NCI-H2081 (cell line): ENCODE results near the gene PML.

Experiments
- DNase-seq, 2 experiments: peaks; one replicate each; lab custom pipeline; 2025; lab: John Stamatoyannopoulos, UW

Gene PML

GRCh38 chr15:73985101-73985873 lies 9.2 kb upstream of the PML start:
- no peak for DNase-seq

DNA sequence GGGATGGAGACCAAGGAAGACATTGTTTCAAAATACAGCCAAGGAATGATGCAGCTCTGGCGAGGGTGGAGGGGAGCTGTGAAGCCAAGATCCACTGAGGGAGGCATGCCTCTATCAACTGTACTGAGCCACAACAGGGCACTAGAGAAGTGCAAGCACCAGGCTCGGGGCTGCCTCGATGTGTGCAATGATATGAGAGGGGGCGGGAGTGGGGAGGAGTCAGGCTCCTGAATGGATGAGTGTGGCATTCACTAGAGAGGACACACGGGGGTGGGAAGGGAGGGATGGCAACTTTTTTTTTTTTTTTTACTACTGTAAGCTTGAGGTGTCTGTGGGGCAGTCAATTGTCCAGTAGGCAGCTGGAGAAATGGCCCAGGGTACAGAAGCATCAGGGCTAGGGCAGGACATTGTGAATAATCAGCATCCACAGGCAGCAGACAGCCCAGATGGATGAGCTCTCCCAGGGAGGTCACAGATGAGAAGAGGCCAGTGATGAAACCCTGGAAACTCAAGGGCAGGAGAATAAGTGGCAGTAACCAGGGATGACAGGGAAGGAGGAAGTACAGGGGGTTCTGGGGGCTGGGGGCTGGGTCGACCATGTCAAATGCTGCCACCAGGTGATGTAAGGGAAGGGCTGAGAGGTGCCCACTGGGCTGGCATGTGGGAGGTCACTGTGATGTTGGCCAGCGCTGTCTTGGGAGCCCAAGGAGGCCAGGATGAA lies 8.3 kb upstream of the PML start:
- DNase-seq: no peak

DNA sequence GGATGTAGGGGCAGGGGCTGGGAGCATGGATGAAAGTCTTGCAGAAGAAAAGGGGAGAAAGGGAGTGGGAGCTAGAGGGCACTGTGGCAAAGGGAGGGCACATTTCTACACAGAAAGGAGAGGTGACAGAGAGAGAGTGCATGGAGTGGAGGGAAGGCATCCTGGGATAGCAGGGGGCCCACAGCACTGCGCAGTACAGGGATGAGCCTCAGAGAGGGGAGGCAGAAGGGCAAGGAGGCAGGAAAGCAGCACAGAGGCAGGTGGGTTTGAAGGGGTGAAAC lies 7.8 kb upstream of the PML start:
- DNase-seq: no peak

DNA sequence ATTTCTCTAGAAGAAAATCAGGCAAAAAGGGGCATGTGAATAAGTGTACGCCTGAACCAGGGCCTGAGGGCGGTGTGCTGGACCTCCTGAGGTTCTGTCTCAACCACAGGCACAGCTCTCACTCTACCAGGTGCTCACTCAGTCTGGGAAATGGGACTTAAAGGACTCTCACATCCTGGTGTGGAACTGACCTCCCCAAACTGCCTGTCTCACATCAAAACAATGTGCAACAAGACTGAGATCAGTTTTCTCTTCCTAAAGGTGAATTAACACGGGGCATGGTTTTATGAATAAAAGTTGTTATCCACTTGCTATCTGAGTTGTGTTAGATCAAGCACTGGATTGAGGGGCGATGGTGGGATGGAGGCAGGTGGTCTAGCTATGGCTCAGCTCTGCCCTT lies 7.3 kb upstream of the PML start:
- no peak for DNase-seq

DNA sequence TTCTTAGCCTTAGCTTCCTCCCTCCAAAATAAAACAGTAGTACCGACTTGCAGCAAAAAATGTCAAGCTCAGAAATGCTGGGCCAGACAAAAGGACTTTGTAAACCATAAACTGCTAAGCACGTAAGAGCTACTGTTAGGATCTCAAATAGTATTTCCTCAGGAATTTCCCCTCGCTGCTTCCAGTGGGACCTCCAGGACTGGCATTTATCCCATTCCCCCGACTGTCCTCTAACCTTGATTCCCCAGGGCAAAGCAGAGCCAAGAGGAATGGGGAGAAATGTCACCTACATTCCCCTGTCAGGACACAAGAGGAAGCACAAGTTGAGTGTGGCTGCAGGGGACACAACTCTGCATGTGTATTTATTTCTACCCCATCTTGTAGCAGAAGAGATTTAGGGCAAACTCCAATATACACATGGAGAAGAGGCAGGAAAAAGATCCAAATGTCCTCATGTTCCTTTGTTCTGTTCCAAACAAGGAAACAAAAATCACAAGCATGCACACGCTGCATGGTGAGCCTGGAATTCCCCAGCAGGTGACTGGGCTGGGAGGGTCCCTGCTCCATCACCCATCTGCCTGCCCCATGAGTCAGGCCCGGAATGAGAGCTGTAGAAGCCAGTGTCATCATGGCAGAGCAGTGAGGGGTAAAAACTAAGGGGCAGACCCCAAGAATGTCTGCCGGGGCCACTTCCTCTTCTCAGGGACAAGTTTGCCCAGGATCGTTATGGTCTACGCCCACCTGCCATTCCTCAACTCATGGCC lies 6.7 kb upstream of the PML start:
- DNase-seq: no peak

GRCh38 chr15:73988445-73988969 lies 6.0 kb upstream of the PML start:
- no peak for DNase-seq

DNA sequence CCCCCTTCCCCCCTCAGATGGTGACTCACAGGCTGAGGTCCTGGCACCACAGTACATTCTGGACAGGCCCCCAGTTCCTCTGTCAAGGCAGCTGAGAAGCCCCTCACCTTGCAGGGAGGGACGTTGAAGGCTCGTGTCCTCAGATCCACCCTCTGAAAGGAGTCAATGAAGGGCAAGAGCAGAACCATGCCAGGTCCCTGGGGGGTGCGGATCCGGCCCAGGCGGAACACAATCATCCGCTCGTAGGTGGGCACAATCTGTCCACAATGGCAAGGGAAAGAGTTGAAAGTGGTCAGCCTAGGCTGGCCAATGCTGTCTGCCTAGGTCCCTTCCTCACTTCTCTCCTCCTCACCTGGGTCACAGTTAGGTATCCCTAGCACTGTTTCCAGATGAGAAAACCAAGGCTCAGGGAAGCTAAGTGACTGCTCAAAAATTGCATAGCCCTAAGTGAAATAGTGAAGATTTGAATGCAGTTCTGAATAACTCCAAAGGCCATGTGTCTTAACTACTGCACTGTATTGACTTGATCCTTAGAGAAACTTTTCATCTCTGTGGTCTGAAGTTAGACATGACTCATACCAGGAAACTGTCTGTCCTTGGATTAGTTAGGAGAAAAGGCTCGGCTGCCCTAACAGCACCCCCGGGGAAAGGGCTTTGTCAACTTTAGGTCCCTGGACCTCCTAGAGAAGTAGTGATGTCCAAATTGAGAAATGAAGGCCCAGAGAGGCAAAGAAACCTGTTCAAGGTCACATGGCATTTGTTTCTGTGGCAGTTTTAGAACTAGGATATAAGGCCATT lies 5.3 kb upstream of the PML start:
- no peak for DNase-seq

GRCh38 chr15:73990250-73991005 lies 4.1 kb upstream of the PML start:
- DNase-seq: no peak

GRCh38 chr15:73991260-73991659 lies 3.3 kb upstream of the PML start:
- peak in 1 of 2 experiments; percentile 36 for DNase-seq

DNA sequence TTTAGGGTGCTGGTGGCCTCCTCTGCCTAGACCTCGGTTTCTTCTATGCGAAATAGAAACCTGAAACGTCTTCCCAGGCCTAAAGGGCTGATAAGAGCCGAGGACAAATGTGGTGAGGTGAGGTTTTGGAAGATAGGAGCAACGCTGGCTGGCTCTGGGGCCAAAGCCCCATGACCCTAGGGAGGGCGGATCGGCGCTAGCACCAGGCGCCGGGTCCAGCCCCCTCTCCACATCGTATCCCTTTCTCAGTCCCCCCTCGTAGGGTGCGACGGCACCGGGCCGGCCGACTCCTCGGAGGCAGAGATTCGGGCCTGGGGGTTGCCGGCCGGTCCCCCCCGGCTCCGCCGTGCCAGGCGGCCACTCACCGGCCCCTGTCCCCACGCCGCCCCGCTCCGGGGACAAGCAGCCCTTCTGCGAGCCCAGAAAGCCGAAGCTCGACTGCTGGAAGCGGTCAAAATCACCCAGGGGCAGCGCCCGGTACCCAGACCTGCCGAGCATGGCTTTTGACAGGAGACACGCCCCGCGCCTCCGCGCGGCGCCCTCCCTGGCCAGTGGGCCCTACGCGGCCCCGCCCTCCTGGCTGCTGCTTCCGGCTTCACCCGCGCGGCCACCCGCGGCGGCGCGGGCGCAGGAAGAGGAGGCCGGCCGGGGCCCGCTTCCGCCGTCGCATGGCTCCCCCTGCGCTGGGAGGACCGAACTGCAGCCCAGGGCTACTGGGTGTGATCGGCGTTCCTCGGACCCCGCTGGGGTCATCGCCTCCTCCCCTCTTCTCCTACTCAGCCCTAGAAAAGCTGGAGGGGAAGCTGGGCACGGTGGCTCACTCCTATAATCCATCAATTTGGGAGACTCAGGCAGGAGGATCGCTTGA lies 2.6 kb upstream of the PML start, which contains the start of gene STOML1:
Gene STOML1, minus strand, starts transcription at position 570 of the 868 bp plus-strand sequence. Its CDS starts 72 bp downstream, at position 498.
- DNase-seq: peak; percentile 91 to 94

DNA sequence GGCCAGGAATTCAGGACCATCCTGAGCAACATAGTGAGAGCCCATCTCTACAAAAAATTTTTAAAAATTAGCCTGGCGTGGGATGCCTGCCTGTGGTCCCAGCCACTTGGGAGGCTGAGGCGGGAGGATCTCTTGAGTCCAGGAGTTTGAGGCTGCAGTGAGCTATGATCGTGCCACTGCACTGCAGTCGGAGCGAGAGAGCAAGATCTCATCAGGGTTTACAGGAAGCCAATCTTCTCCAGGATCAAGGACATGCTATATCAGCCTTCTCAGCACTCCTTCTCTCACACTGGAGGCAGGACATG lies 2.0 kb upstream of the PML start:
- no peak for DNase-seq

DNA sequence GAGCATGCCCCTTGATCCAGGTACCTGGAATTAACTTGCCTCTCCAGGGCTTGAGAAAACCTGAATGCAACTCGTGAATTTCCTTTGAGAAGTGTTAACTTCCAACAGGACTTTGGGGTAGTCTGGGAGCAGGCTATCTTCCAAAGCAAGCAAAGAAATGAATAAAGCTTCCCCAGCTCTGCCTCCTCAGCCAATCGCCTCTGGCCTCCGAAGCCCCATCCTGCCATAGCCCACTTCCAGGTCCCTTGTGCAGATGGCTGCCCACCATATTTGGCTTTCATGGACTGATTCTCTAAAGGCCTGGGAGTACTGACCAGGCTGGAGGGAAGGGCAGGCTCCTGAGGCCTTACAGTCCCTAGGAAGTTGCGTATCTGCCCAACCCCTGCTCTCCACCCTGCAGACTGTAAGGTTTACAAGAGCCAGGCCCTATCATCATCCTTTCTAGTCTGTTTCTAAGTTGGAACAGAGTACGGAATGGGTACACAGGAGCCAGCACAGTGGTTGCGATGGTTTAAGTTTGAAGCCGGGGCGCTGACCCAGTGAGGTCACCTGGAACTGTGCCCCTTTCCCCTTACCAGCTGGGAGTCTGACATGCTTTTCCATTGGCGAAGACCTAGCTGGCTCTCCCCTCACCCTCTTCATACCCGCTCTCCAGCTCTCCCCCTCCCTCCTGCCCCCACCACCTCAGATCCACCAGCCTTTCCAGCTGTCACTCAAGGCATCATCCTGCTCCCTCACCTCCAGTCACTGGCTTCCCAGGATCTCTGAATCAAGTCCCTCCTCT lies 1.1 kb upstream of the PML start:
- DNase-seq: no peak

- DNase-seq: no peak
Measured at GRCh38 chr15:73994912-73995622, 551 bp downstream of the PML start.

- DNase-seq: no peak
Measured at GRCh38 chr15:73996267-73996666, 1.8 kb downstream of the PML start.

DNA sequence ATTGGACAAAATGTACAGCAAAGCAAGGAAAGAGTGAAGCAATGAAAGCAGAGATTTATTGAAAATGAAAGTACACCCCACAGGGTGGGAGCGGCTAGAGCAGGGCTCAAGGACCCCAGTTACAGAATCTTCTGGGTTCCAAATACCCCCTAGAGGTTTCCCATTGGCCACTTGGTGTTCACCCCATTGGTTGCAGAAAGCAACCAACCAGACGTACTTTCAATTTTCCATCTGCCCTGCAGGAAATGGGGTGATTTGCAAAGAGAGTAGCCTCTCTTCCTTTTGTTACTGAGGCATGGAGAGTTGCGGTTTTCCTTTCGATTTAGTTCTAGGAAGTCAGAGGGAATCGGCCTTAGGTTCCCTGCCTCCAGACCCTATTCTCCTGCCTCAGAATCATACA lies 2.4 kb downstream of the PML start:
- peak in 1 of 2 experiments; percentile 43 for DNase-seq

GRCh38 chr15:73997986-73998385 lies 3.5 kb downstream of the PML start:
- DNase-seq: no peak

DNA sequence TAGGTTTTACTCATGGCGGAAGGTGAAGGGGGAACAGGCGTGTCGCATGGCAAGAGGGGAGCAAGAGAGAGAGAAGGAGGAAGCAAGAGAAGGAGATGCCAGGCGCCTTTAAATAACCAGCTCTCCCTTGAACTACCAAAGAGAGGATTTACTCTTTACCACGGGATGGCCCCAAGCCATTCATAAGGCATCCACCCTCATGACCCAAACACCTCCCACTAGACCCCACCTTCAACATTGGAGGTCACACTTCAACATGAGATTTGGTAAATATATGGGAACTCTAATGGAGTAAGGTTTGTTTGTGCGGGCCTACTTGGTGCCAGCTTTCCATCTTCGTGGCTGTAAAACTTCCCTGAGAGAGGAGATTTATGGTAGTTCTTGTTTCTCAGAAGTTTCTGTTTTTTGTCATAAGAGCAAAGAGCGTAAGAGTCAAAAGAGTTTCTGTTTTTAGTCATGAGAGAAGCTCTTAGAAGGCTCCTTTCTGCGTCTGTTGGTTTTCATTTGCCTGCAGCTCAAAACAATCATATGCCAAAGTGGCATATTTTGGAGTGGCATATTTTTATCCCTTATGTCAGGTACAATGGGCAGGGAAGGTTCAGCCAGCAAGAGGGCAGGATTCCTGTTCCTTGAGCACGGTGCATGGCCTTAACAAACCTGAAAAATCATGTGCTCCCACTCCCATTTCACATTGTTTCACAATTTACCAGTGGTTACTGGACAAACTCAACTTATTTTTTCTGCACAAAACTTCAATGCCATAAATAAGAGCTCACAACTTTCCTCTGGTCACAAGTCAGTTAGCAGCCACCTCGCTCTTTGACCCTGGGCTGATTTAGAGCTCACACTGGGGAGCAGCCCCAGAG lies 12.5 kb downstream of the PML start:
- no peak for DNase-seq
